ENCODE results near the gene DUT. TPM values are rescaled to one million over a fixed set of nuclear protein-coding genes. Genes with fewer than 3 reads are reported as not detected.

DUT gene
- total and polyA plus RNA-seq, 2 of the 8 experiments (the other 6 are each of a cell fraction or from before 2014, with no cell fraction given), result 71.5 to 246 TPM

GRCh38 chr15:48392356-48392755, 61.1 kb downstream of the DUT start:
- H4K20me1 ChIP-seq (replicated peaks in 1 of 2; ENCODE audit: control insufficient read depth in 1 of 2, insufficient read depth in 2 of 2, low read length in 2 of 2), result no peaks in the 10 kb centered on the region
- no peak overlapping the region for H3K4me3 ChIP-seq (ENCODE audit: extremely low read depth in 1 of 4, insufficient read depth in 2 of 4, low read depth in 3 of 4, low read length in 4 of 4)
- POLR2A ChIA-PET (ENCODE audit: partially characterized antibody), result no interaction called here
- no peaks in the 10 kb centered on the region for H3K79me1 ChIP-seq (ENCODE audit: low read depth, low read length)
- no peak overlapping the region for H3K27ac ChIP-seq (ENCODE audit: low read depth, low read length)
- CTCF ChIA-PET (ENCODE audit: partially characterized antibody), result interaction anchor here (0.7 to 1.3 kb wide), 3 partner anchors 17 to 226 kb away, joined by 3 read pairs; no protein-coding TSS in a partner anchor
- TF ChIP-seq BCL11A (IDR thresholded peaks at IDR 0.05; ENCODE audit: low read depth in 2 of 2, low read length in 2 of 2) (no peak), TBP (IDR thresholded peaks at IDR 0.05; ENCODE audit: low read depth, low read length) (no peak), YY1 (IDR thresholded peaks at IDR 0.05; ENCODE audit: low read depth, low read length) (no peak)
- no peak overlapping the region for H2BK5ac ChIP-seq (ENCODE audit: low read depth, low read length)
- H3K14ac ChIP-seq (ENCODE audit: insufficient read length), result no peak overlapping the region
- H2BK20ac ChIP-seq (ENCODE audit: low read length), result no peak overlapping the region
- no peaks in the 10 kb centered on the region for H3K23me2 ChIP-seq (ENCODE audit: low read depth, low read length)
- no peaks in the 10 kb centered on the region for H3K36me3 ChIP-seq (ENCODE audit: control insufficient read depth in 2 of 4, insufficient read depth in 4 of 4, low read length in 3 of 4)
- no peak overlapping the region for H3K9ac ChIP-seq (replicated peaks in 1 of 4; ENCODE audit: extremely low read depth in 1 of 4, low read depth in 3 of 4, low read length in 3 of 4)
- H3K4me1 ChIP-seq (replicated peaks in 1 of 4; ENCODE audit: control insufficient read depth in 3 of 4, insufficient read depth in 4 of 4, low read length in 3 of 4), result no peaks in the 10 kb centered on the region
- H3K18ac ChIP-seq (ENCODE audit: extremely low read depth, low read length), result no peak overlapping the region
- H3K56ac ChIP-seq (replicated peaks; ENCODE audit: insufficient read length, low read depth, low read length), result no peak overlapping the region
- WGBS, 2 experiments (ENCODE audit: extremely low coverage in 1 of 2, insufficient coverage in 1 of 2, insufficient read length in 1 of 2, insufficient replicate concordance in 2 of 2, low coverage in 1 of 2, low lambda C conversion rate in 2 of 2, missing lambda C conversion rate in 1 of 2), result 72% methylated on average over 4 of the region's 4 CpGs; no CpG with 5 or more reads in 1 of the 2 experiments
- H2BK120ac ChIP-seq (replicated peaks; ENCODE audit: low read depth, low read length), result no peak overlapping the region
- no peak overlapping the region for H3K4me2 ChIP-seq (ENCODE audit: insufficient read depth in 1 of 2, low read depth in 2 of 2, low read length in 2 of 2)
- no peak for FAIRE-seq
- H4K8ac ChIP-seq (ENCODE audit: extremely low read depth, insufficient read depth, low read length), result no peak overlapping the region
- H2BK15ac ChIP-seq (ENCODE audit: low read length), result no peak overlapping the region
- no peak for DNase-seq (ENCODE audit: low read depth in 1 of 2, low spot score in 2 of 2)
- no peaks in the 10 kb centered on the region for H3K9me3 ChIP-seq (ENCODE audit: insufficient read depth in 2 of 2, low read depth in 1 of 2, low read length in 1 of 2)
- H3K4ac ChIP-seq (replicated peaks; ENCODE audit: insufficient read length, low read depth, low read length), result no peak overlapping the region
- no peak overlapping the region for H2BK12ac ChIP-seq (ENCODE audit: low read depth, low read length)
- no peak overlapping the region for H2AFZ ChIP-seq (ENCODE audit: low read length)
- H3K23ac ChIP-seq (ENCODE audit: insufficient read length), result no peak overlapping the region
- H4K5ac ChIP-seq (ENCODE audit: insufficient read length, low read depth, low read length), result no peak overlapping the region
- no peak overlapping the region for H4K91ac ChIP-seq (replicated peaks; ENCODE audit: insufficient read length, low read length)
- H2AK5ac ChIP-seq (ENCODE audit: low read depth, low read length), result no peak overlapping the region
- no peaks in the 10 kb centered on the region for H3K79me2 ChIP-seq (ENCODE audit: control insufficient read depth in 1 of 2, insufficient read depth in 2 of 2, low read length in 2 of 2)
- no peaks in the 10 kb centered on the region for H3K27me3 ChIP-seq (replicated peaks in 1 of 4; ENCODE audit: control insufficient read depth in 3 of 4, extremely low read depth in 1 of 4, insufficient read depth in 3 of 4, low read length in 3 of 4)

Small RNA genes lying within 50 kb of the gene (small RNA-seq; reads per million reads assigned to genes)
- gene RF00019 (ENCODE audit: insufficient read depth), result not detected

Other genes starting within 250 kb of the DUT start
- not detected in 2 replicates for gene SLC24A5, start 210.4 kb upstream of the DUT start, total RNA-seq (2021; fragmentation: NEBNext Ultra II Directional; extraction: Animal tissue kit (Norgen Biotek cat#: 25700))
- not detected in 2 replicates for gene SLC24A5, start 210.4 kb upstream of the DUT start, polyA plus RNA-seq (2011; rRNA removed)
- 78.2 and 79.2 TPM in 2 replicates for gene MYEF2, start 153.1 kb upstream of the DUT start, total RNA-seq (2021; fragmentation: NEBNext Ultra II Directional; extraction: Animal tissue kit (Norgen Biotek cat#: 25700))
- gene MYEF2, start 153.1 kb upstream of the DUT start, polyA plus RNA-seq (2011; rRNA removed), result 14.3 and 18.9 TPM in 2 replicates
- not detected in 2 replicates for gene CTXN2, start 139.8 kb upstream of the DUT start, total RNA-seq (2021; fragmentation: NEBNext Ultra II Directional; extraction: Animal tissue kit (Norgen Biotek cat#: 25700))
- gene CTXN2, start 139.8 kb upstream of the DUT start, polyA plus RNA-seq (2011; rRNA removed), result 0.08 TPM in 2 replicates
- gene SLC12A1, start 125.1 kb upstream of the DUT start, total RNA-seq (2021; fragmentation: NEBNext Ultra II Directional; extraction: Animal tissue kit (Norgen Biotek cat#: 25700)), result 1.0 TPM in 2 replicates
- gene SLC12A1, start 125.1 kb upstream of the DUT start, polyA plus RNA-seq (2011; rRNA removed), result 0.16 and 0.63 TPM in 2 replicates

All from H1 (cell line).